ENCODE measurements around the gene ELF1.
"Not testable (repeated sequence)": the region's sequence is repeated elsewhere in the genome, so short reads cannot be mapped to it uniquely, and the experiment has no call there.

Gene ELF1

GRCh38 chr13:40931719-40932118 is 87.4 kb downstream of the ELF1 start:
- peak; percentile 70 for FAIRE-seq

DNA sequence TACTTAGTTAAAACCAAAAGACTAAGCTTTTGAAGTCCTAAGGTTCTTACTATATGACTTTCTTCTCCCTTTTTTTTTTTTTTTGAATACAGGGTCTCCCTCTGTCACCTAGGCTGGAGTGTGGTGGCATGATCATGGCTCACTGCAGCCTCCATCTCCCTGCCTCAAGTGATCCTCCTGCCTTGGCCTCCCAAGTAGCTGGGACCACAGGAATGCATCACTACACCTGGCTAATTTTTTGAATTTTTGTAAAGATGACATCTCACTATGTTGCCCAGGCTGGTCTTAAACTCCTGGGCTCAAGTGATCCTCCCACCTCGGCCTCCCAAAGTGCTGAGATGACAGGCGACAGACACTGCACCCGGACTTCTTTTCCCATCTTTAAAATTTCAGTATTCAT is 89.2 kb downstream of the ELF1 start:
- not testable (repeated sequence) for FAIRE-seq

- FAIRE-seq = no peak
Measured at GRCh38 chr13:40928980-40929379, 90.1 kb downstream of the ELF1 start.

GRCh38 chr13:40927929-40928328 is 91.2 kb downstream of the ELF1 start:
- no peak for FAIRE-seq

GRCh38 chr13:40923867-40924266 is 95.2 kb downstream of the ELF1 start:
- FAIRE-seq = no peak

- FAIRE-seq = no peak
Measured at GRCh38 chr13:40922437-40923040, 96.6 kb downstream of the ELF1 start.

- FAIRE-seq = no peak
Measured at GRCh38 chr13:40920826-40921225, 98.3 kb downstream of the ELF1 start.

- FAIRE-seq = not testable (repeated sequence)
Measured at GRCh38 chr13:40919901-40920300, 99.2 kb downstream of the ELF1 start.

- no peak for FAIRE-seq
Measured at GRCh38 chr13:40916207-40916998, 102.7 kb downstream of the ELF1 start.

DNA sequence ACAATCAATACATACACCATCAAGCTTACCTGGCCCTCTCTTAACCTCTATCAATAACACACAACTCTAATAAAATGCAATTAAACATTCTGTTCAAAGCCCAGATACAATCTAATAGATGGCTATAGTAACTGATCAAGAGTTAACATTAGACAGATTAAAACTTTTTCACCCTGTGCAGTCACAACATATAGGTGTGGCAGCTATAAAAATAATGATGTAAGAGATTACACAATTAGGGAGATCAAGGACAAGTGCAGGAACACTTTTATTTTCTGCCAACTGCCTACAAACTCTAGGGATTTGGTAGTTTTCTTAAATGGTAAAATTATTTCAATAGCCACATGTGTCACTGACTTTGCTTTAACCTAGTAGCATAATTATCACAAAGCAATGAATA is 104.3 kb downstream of the ELF1 start:
- FAIRE-seq = not testable (repeated sequence)

DNA sequence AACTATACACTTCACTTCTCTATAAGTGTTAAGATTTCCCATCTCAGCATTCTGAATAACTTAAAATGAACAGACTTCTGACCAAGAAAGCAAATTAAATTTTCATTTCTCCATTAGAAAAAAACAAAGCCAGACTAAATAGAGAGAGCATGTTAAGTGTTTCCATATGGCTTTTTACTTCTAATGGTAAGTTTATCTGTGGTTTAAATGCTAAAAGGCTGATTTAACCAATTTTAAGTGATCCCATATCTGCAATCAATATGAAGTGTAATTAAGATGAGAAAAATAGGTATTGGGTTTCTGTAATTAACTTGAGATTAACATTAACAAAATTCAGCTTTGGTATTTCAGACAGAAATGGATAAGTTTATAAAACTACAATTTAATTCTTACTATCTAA is 107.8 kb downstream of the ELF1 start:
- FAIRE-seq = no peak

DNA sequence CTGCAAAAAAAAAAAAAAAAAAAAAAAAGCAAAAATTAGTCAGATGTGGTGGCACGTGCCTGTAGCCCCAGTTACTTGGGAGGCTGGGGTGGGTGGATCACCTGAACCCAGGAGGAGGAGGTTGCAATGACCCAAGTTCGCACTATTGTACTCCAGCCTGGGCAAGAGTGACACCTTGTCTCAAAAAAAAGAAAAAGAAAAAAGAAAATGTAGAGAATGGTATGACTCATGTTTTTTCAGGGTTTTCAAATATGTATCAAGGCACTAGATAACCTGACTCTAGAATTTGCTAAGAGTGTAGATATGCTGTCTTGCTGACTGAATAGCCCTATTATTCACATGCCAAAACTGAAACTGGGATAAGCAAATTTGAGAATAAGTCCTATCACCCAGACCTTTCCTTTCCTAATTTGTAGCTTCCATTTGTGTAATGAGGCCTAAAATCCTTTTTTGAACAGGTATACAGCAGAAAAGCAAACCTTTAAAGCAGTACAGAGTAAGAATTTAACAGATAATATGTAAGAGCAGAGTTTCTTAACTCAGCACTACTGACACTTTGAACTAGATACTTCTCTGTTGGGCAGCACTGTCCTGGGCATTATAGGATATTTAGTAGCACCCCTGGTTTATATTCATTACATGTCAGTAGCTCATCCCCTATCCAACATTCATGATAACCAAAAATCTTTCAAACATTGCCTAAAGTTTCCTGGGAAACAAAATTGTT is 108.6 kb downstream of the ELF1 start:
- no peak for FAIRE-seq

DNA sequence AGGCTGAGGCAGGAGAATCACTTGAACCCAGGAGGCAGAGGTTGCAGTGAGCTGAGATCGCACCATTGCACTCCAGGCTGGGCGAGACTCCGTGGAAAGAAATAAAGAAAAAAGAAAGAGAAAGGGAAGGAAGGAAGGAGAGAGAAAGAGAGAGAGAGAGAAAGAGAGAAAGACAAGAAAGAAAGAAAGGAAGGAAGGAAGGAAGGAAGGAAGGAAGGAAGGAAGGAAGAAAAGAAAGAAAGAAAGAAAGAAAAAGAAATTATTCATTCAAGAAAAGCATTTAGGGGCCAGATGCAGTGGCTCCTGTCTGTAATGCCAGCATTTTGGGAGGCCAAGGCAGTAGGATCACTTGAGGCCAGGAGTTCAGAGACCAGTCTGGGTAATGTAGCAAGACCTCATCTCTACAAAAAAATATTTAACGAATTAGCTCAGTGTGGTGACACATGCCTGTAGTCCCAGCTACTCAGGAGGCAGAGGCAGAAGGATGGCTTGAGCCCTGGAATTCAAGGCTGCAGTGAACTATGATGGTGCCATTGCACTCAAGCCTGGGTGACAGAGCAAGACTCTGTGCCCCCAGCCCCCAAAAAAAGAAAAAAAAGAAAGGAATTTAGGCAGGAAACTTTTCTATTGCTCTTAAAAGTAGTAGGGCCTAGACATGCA is 109.4 kb downstream of the ELF1 start:
- FAIRE-seq = not testable (repeated sequence)

DNA sequence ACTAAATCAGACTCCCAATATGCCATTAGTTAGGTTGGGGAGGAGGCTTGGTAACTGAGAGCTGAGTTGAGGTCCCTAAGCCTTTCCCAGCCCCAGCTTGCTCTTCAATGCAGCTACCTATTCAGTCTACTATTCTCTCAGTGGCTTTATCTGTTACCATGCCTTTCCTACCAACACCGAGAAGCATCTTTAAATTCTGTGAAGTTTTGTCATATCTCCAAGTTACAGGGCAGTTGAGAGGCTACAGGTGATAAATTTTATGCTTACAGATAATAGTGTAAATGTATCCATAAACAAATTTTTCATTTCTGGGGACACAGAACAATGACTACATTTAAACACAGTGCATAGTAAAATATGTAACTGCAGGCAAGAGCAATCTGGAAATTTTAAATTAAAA is 110.6 kb downstream of the ELF1 start:
- no peak for FAIRE-seq

GRCh38 chr13:40901032-40901431 is 118.1 kb downstream of the ELF1 start:
- not testable (repeated sequence) for FAIRE-seq

GRCh38 chr13:40900568-40900967 is 118.5 kb downstream of the ELF1 start:
- FAIRE-seq = not testable (repeated sequence)

DNA sequence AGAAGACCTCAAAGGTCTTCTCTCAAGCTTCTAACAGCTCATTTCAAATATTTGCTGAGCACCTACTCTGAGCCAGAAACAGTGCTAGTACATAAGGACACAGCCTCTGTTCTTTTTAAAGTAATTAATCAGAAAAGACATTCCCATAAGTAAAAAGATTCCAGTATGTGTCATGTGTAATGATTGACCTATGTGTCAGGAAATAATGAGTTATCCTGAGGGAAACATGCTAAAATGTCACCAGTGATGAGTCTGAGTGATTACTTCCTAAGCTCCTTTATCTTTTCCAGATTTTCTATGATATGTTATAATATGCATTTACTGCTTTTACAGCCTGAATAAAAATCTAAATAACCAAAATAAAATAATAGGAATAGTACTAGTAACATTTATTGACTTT is 122.1 kb downstream of the ELF1 start:
- peak; percentile 70 for FAIRE-seq

DNA sequence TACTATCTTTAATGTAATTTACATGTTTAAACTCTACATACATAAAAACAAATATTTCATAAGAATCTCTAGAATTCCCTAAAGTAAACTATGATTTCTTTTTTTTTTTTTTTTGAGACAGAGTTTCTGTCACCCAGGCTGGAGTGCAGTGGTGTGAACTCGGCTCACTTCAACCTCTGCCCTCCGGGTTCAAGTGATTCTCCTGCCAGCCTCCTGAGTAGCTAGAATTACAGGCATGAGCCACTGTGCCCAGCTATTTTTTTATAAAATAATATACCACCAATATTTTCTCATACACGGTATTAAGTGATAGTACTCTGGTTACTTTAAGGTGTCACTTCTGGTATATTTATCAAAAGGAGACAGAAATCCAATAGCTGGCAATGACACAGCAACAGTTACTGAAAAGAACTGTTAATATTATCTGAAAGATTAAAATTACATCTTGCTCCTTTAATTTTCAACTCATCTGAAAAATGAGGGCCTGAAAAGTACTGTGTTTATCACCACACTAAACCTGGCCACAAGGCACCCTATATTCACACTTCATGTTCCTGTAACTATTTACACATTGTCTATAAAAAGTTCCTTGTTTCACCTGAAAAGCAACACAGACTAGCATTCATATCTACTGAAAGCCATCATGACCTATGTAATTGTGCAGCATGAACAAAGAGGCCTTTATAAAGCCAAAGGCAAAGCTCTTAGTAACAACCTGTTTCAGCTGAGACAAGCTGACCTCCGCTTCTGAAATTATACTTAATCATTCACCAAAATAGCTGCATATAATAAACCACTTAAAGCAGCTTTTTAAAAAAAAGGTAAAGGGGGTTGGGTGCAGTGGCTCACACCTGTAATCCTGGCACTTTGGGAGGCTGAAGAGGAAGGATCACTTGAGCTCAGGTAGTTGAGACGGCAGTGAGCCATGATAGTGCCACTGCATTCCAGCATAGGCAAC is 123.6 kb downstream of the ELF1 start:
- peak; percentile 37 for FAIRE-seq

- not testable (repeated sequence) for FAIRE-seq
Measured at GRCh38 chr13:40893573-40893972, 125.5 kb downstream of the ELF1 start.

DNA sequence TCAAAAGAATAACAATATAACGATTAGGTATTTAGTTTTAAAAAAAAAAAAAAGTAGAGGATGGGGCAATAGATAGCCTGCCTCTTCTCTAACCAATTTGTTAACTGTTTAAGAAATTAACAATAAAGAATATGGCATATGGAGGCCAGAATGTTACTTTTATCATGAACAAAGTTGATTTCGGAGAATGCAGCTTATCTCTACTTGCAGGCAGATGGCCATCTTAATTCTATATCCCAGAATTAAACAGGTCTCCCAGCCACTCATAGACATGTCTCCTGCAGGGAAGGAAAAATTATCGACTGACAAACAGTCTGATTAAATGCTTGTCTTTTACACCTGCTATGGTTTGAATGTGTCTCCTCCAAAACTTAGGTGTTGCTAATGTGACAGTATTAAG is 133.1 kb downstream of the ELF1 start:
- no peak for FAIRE-seq

GRCh38 chr13:40884175-40884574 is 134.9 kb downstream of the ELF1 start:
- not testable (repeated sequence) for FAIRE-seq
